Keratinocyte (primary cell): ENCODE results near the gene SPIRE1. TPM values are rescaled to one million over a fixed set of nuclear protein-coding genes. Genes with fewer than 3 reads are reported as not detected.

Source experiments
- DNase-seq: peaks from one replicate; pipeline ENCODE4 v3.0.0-alpha.2; 2011; ENCODE audit warnings: low read depth, missing footprints, low spot score
- FAIRE-seq: peaks from 2 replicates; lab custom pipeline; 2011; peaks lifted over from hg19 to GRCh38; lab: Jason Lieb, UNC
- H2AFZ ChIP-seq: 2 replicates; pipeline ENCODE4 v1.6.0; 2012; ENCODE audit warnings: low read length, control low read depth, inconsistent platforms; ENCODE audit not compliant: control insufficient read depth
- H3K27ac ChIP-seq: 2 replicates; pipeline ENCODE4 v1.5.1; 2011; ENCODE audit warnings: low read length; ENCODE audit not compliant: control insufficient read depth, insufficient read depth
- H3K27me3 ChIP-seq: 3 replicates; pipeline ENCODE4 v1.6.0; 2011; ENCODE audit warnings: low read length; ENCODE audit not compliant: control insufficient read depth, insufficient read depth; ENCODE audit errors: extremely low read depth
- H3K36me3 ChIP-seq, 2 experiments: 2 replicates in 1 of 2; 3 replicates in 1 of 2; pipeline ENCODE4 v1.5.1; 2011; ENCODE audit warnings: low read length in 2 of 2, mild to moderate bottlenecking in 1 of 2; ENCODE audit not compliant: control insufficient read depth in 2 of 2, insufficient read depth in 2 of 2; ENCODE audit errors: extremely low read depth in 1 of 2
- H3K4me1 ChIP-seq: 3 replicates; pipeline ENCODE4 v1.5.1; 2011; ENCODE audit warnings: low read length; ENCODE audit not compliant: control insufficient read depth, insufficient read depth; ENCODE audit errors: extremely low read depth
- H3K4me2 ChIP-seq: 3 replicates; pipeline ENCODE4 v1.6.0; 2011; ENCODE audit warnings: low read depth, low read length; ENCODE audit not compliant: control insufficient read depth, insufficient read depth; ENCODE audit errors: extremely low read depth
- H3K4me3 ChIP-seq, 3 experiments: fragments of 200-600 bp in 1 of 3; sonication (generic) in 1 of 3; 2 replicates in 2 of 3; 3 replicates in 1 of 3; pipeline ENCODE4 v1.5.1; 2011 to 2016; ENCODE audit warnings: low read length in 3 of 3, mild to moderate bottlenecking in 3 of 3, control low read depth in 2 of 3, inconsistent platforms in 1 of 3, low read depth in 1 of 3, mixed read lengths in 1 of 3, mixed run types in 1 of 3, moderate library complexity in 1 of 3; ENCODE audit not compliant: control insufficient read depth in 2 of 3, insufficient read depth in 2 of 3; ENCODE audit errors: extremely low read depth in 1 of 3
- H3K79me2 ChIP-seq: 2 replicates; pipeline ENCODE4 v1.6.0; 2012; ENCODE audit warnings: low read length; ENCODE audit not compliant: control insufficient read depth, insufficient read depth
- H3K9ac ChIP-seq: 3 replicates; pipeline ENCODE4 v1.6.0; 2011; ENCODE audit warnings: low read length; ENCODE audit not compliant: control insufficient read depth, insufficient read depth; ENCODE audit errors: extremely low read depth
- H3K9me1 ChIP-seq: 3 replicates; pipeline ENCODE4 v1.6.0; 2011; ENCODE audit warnings: low read length; ENCODE audit not compliant: control insufficient read depth, insufficient read depth; ENCODE audit errors: extremely low read depth
- H3K9me3 ChIP-seq: 2 replicates; pipeline ENCODE4 v1.5.1; 2012; ENCODE audit warnings: low read depth, low read length; ENCODE audit not compliant: control insufficient read depth
- H4K20me1 ChIP-seq: 3 replicates; pipeline ENCODE4 v1.6.0; 2011; ENCODE audit warnings: low read length; ENCODE audit not compliant: control insufficient read depth, insufficient read depth; ENCODE audit errors: extremely low read depth
- EZH2 ChIP-seq: IDR thresholded peaks from one replicate; pipeline ENCODE4 v1.6.1; 2012; ENCODE audit warnings: inconsistent platforms, mild to moderate bottlenecking, low read length, moderate library complexity
- dilution Hi-C: fragments of 300-500 bp; cut with MboI; formaldehyde crosslinking; loops from one replicate; pipeline ENCODE4 v1.7.0; 2020; ENCODE audit warnings: low sequenced_read_pairs; ENCODE audit not compliant: extremely low pct_ligation_motif_present
- polyA plus RNA-seq, 5 experiments: library from polyadenylated mRNA; depleted of rRNA in 3 of 5; stranded (reverse) in 3 of 5; stranded (forward) in 1 of 5; unstranded in 1 of 5; fragments of >200 nt; gene quantifications; 1 replicate in 1 of 5; 2 replicates in 3 of 5; 3 replicates in 1 of 5; pipeline versions ENCODE4 v1.2.1 to v1.2.3, GENCODE V29; 2011 to 2012; ENCODE audit warnings: missing spikeins in 2 of 5, low read depth in 1 of 5, low replicate concordance in 1 of 5
- TF ChIP-seq, protein P1 (sequence below), 3 experiments: IDR thresholded peaks in 1 of 3; conservative IDR thresholded peaks in 1 of 3; optimal IDR thresholded peaks in 1 of 3; 2 replicates in 2 of 3; 3 replicates in 1 of 3; pipeline versions ENCODE3 to v1.5.1; 2011; ENCODE audit warnings: low read length in 3 of 3, mild to moderate bottlenecking in 3 of 3, moderate library complexity in 2 of 3, control low read depth in 1 of 3, inconsistent platforms in 1 of 3; ENCODE audit not compliant: insufficient read depth in 2 of 3; ENCODE audit errors: extremely low read depth in 1 of 3

SPIRE1 gene
- polyA plus RNA-seq, 1 donor (not counting 4 experiments of a cell fraction or from before 2014, with no cell fraction given) = 20.6 TPM

- Histone ChIP-seq H3K9me3 (no peaks in the 10 kb centered on the region), H4K20me1 (no peaks in the 10 kb centered on the region), H2AFZ (no peak overlapping the region), H3K4me2 (no peak overlapping the region), H3K27me3 (no peaks in the 10 kb centered on the region), H3K4me1 (peaks cover 13% of the 10 kb centered on the region), H3K9me1 (no peaks in the 10 kb centered on the region), H3K9ac (no peak overlapping the region), H3K36me3 (peaks cover 6 to 9% of the 10 kb centered on the region in 2 experiments), H3K4me3 (no peak overlapping the region), H3K79me2 (no peaks in the 10 kb centered on the region), H3K27ac (no peak overlapping the region)
- dilution Hi-C loops = no loop called here
- no peak for FAIRE-seq
- no peak for DNase-seq
- TF ChIP-seq EZH2 = no peak
- TF ChIP-seq, protein P1, sequence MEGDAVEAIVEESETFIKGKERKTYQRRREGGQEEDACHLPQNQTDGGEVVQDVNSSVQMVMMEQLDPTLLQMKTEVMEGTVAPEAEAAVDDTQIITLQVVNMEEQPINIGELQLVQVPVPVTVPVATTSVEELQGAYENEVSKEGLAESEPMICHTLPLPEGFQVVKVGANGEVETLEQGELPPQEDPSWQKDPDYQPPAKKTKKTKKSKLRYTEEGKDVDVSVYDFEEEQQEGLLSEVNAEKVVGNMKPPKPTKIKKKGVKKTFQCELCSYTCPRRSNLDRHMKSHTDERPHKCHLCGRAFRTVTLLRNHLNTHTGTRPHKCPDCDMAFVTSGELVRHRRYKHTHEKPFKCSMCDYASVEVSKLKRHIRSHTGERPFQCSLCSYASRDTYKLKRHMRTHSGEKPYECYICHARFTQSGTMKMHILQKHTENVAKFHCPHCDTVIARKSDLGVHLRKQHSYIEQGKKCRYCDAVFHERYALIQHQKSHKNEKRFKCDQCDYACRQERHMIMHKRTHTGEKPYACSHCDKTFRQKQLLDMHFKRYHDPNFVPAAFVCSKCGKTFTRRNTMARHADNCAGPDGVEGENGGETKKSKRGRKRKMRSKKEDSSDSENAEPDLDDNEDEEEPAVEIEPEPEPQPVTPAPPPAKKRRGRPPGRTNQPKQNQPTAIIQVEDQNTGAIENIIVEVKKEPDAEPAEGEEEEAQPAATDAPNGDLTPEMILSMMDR (optimal IDR thresholded peaks at IDR 0.05 in 1 of 3, IDR thresholded peaks at IDR 0.05 in 1 of 3, conservative IDR thresholded peaks at IDR 0.05 in 1 of 3; ENCODE audit: extremely low read depth in 1 of 3, insufficient read depth in 2 of 3, low read length in 3 of 3) = no peak
These were observed 183.0 kb downstream of the SPIRE1 start for GRCh38 chr18:12474876-12475275.

DNA sequence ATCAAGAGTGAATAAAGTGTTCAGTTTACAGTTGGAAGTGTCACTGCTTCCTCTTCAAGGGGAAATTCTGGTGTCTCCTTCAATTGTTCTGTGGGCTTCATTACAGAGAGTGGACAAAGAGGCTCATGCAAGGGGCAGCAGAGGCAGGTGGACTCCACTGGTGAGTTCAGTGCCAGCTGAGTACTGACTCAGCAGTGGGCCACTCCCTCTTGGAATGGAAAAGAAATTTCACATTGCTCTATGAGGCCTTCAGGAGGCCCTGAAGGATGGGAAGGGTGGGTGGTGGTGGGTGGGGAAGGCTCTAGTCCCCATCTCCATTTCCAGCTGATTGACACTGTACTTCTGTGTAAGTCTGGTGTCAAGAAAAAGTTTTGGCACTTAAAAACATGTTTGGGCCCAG is 183.8 kb downstream of the SPIRE1 start:
- H3K27ac ChIP-seq = no peak overlapping the region
- no peaks in the 10 kb centered on the region for H4K20me1 ChIP-seq
- DNase-seq = no peak
- H3K4me1 ChIP-seq = peaks cover 13% of the 10 kb centered on the region
- H3K9ac ChIP-seq = no peak overlapping the region
- H3K27me3 ChIP-seq = no peaks in the 10 kb centered on the region
- no peaks in the 10 kb centered on the region for H3K9me1 ChIP-seq
- no peak overlapping the region for H3K4me3 ChIP-seq
- TF ChIP-seq EZH2 = no peak
- TF ChIP-seq, protein P1 (optimal IDR thresholded peaks at IDR 0.05 in 1 of 3, IDR thresholded peaks at IDR 0.05 in 1 of 3, conservative IDR thresholded peaks at IDR 0.05 in 1 of 3; ENCODE audit: extremely low read depth in 1 of 3, insufficient read depth in 2 of 3, low read length in 3 of 3) = no peak
- no peak overlapping the region for H3K4me2 ChIP-seq
- dilution Hi-C loops = no loop called here
- no peaks in the 10 kb centered on the region for H3K79me2 ChIP-seq
- H2AFZ ChIP-seq = no peak overlapping the region
- no peaks in the 10 kb centered on the region for H3K9me3 ChIP-seq
- FAIRE-seq = no peak
- peaks cover 6% of the 10 kb centered on the region in 2 experiments for H3K36me3 ChIP-seq
